ENCODE results near the gene PADI2. TPM values are rescaled to one million over a fixed set of nuclear protein-coding genes. Genes with fewer than 3 reads are reported as not detected.

The PADI2 gene
- total RNA-seq, 1 experiment from 2014 or later, result 27.7 TPM

DNA sequence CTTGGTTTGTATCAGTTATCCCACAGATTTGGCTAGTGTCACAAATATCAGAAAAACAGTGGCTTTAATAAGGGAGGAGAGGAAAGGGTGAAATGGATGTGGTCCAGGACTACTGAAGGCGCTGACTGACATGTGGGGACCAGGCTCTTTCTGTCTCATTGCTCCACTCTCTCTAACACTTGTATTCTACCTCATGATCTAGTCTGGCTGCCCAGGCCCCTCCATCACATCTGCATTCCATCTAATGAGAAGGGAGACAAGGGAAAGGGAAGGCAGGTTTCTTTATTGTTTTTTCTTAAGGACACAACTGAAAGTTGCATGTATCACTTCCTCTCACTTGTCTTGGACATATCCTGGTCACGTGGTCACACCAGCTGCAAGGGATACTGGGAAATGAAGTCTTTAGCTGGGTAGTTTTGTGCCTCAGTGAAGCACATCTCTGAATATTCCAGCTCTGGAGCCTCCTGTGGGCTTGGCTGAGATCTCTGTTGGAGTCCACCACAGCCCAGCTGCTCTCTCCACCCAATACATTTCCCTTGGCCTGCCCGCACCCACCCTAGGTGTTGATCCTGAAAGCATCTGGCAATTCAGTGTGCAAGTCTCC is 42.0 kb upstream of the PADI2 start:
- ChIA-PET POLR2A (ENCODE audit: low non-redundant PET) (no interaction called here), CTCF (no interaction called here)
- Histone ChIP-seq H3K27ac (ENCODE audit: low read depth, low read length, poor library complexity, severe bottlenecking) (no peak overlapping the region), H3K4me3 (ENCODE audit: low read depth, low read length, poor library complexity, severe bottlenecking) (no peak overlapping the region), H3K9me3 (ENCODE audit: low read depth, low read length, poor library complexity, severe bottlenecking) (no peaks in the 10 kb centered on the region), H3K36me3 (ENCODE audit: insufficient read depth, low read length, poor library complexity, severe bottlenecking) (no peaks in the 10 kb centered on the region), H3K4me1 (ENCODE audit: insufficient read depth, low read length, poor library complexity, severe bottlenecking) (no peaks in the 10 kb centered on the region), H3K27me3 (replicated peaks; ENCODE audit: insufficient read depth, low read depth, low read length, poor library complexity) (no peaks in the 10 kb centered on the region)
- no peak for TF ChIP-seq EZH2 (IDR thresholded peaks at IDR 0.05; ENCODE audit: borderline replicate concordance, low read depth, low read length, poor library complexity, severe bottlenecking)
- TF ChIP-seq, protein P1, sequence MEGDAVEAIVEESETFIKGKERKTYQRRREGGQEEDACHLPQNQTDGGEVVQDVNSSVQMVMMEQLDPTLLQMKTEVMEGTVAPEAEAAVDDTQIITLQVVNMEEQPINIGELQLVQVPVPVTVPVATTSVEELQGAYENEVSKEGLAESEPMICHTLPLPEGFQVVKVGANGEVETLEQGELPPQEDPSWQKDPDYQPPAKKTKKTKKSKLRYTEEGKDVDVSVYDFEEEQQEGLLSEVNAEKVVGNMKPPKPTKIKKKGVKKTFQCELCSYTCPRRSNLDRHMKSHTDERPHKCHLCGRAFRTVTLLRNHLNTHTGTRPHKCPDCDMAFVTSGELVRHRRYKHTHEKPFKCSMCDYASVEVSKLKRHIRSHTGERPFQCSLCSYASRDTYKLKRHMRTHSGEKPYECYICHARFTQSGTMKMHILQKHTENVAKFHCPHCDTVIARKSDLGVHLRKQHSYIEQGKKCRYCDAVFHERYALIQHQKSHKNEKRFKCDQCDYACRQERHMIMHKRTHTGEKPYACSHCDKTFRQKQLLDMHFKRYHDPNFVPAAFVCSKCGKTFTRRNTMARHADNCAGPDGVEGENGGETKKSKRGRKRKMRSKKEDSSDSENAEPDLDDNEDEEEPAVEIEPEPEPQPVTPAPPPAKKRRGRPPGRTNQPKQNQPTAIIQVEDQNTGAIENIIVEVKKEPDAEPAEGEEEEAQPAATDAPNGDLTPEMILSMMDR (conservative IDR thresholded peaks at IDR 0.05; ENCODE audit: low read depth, low read length), result no peak
- intact Hi-C loops (cut with micrococcal nuclease; ENCODE audit: unreplicated experiment), result no loop called here
- no peak for DNase-seq (ENCODE audit: low spot score)
- BruUV-seq (replicated peaks), result no TSS peak

DNA sequence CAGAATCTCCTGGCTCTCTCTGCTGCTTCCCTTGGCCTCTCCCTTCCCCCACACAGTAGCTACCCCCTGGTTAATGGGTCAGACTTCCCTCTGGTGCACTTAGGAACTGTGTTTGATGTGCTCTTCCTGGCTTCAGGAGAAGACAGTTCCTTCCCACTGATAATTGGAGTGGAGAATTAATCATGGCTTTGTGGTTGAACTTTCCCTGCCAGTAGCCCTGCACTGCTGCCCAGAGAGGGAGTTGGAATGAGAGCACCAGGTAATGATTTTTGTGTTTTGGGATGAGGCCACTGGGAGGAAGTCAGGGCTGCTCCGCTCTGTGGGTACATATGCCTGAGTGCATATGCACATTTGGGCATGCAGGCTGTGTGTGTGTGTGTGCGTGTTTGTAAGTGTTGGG is 39.7 kb upstream of the PADI2 start:
- POLR2A ChIA-PET (ENCODE audit: low non-redundant PET), result no interaction called here
- Histone ChIP-seq H3K4me3 (ENCODE audit: low read depth, low read length, poor library complexity, severe bottlenecking) (no peak overlapping the region), H3K36me3 (ENCODE audit: insufficient read depth, low read length, poor library complexity, severe bottlenecking) (no peaks in the 10 kb centered on the region), H3K9me3 (ENCODE audit: low read depth, low read length, poor library complexity, severe bottlenecking) (peaks cover 10% of the 10 kb centered on the region), H3K27me3 (replicated peaks; ENCODE audit: insufficient read depth, low read depth, low read length, poor library complexity) (no peaks in the 10 kb centered on the region), H3K27ac (ENCODE audit: low read depth, low read length, poor library complexity, severe bottlenecking) (no peak overlapping the region), H3K4me1 (ENCODE audit: insufficient read depth, low read length, poor library complexity, severe bottlenecking) (no peaks in the 10 kb centered on the region)
- no peak for DNase-seq (ENCODE audit: low spot score)
- intact Hi-C loops (cut with micrococcal nuclease; ENCODE audit: unreplicated experiment), result no loop called here
- TF ChIP-seq, protein P1 (conservative IDR thresholded peaks at IDR 0.05; ENCODE audit: low read depth, low read length), result no peak
- no peak for TF ChIP-seq EZH2 (IDR thresholded peaks at IDR 0.05; ENCODE audit: borderline replicate concordance, low read depth, low read length, poor library complexity, severe bottlenecking)
- BruUV-seq (replicated peaks), result no TSS peak
- CTCF ChIA-PET, result no interaction called here

DNA sequence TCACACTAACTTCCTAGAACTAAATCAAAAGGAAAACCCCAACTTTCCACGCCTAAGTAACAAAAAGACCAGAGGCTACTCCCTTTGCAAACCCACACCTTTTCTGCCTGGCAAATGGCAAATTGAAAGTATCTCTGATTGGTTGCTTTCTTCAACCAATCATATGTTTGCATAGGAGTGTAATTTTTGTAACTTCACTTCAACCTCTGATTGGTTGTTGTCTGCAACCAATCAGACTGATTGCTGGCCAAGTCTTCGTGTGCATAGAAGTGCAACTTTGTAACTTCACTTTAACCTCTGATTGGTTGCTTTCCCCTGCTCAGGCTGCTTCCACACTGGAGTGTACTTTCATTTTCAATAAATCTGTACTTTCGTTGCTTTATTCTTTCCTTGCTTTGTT is 36.9 kb upstream of the PADI2 start:
- H3K36me3 ChIP-seq (ENCODE audit: insufficient read depth, low read length, poor library complexity, severe bottlenecking), result no peaks in the 10 kb centered on the region
- ChIA-PET CTCF (no interaction called here), POLR2A (ENCODE audit: low non-redundant PET) (no interaction called here)
- H3K27ac ChIP-seq (ENCODE audit: low read depth, low read length, poor library complexity, severe bottlenecking), result no peak overlapping the region
- no peaks in the 10 kb centered on the region for H3K4me1 ChIP-seq (ENCODE audit: insufficient read depth, low read length, poor library complexity, severe bottlenecking)
- no TSS peak for BruUV-seq (replicated peaks)
- intact Hi-C loops (cut with micrococcal nuclease; ENCODE audit: unreplicated experiment), result no loop called here
- TF ChIP-seq, protein P1 (conservative IDR thresholded peaks at IDR 0.05; ENCODE audit: low read depth, low read length), result no peak
- TF ChIP-seq EZH2 (IDR thresholded peaks at IDR 0.05; ENCODE audit: borderline replicate concordance, low read depth, low read length, poor library complexity, severe bottlenecking), result no peak
- no peak for DNase-seq (ENCODE audit: low spot score)
- no peaks in the 10 kb centered on the region for H3K27me3 ChIP-seq (replicated peaks; ENCODE audit: insufficient read depth, low read depth, low read length, poor library complexity)
- H3K9me3 ChIP-seq (ENCODE audit: low read depth, low read length, poor library complexity, severe bottlenecking), result peaks cover 10% of the 10 kb centered on the region
- no peak overlapping the region for H3K4me3 ChIP-seq (ENCODE audit: low read depth, low read length, poor library complexity, severe bottlenecking)
